IPS-18a (cell line): ENCODE results near the gene ARHGAP26.

Source experiments
- H3K27ac ChIP-seq: one replicate; pipeline ENCODE4 v1.5.1; 2013; ENCODE audit warnings: low read length
- H3K27me3 ChIP-seq: one replicate; pipeline ENCODE4 v1.6.1; 2013; ENCODE audit warnings: mild to moderate bottlenecking, low read length; ENCODE audit not compliant: control insufficient read depth, insufficient read depth
- H3K36me3 ChIP-seq: one replicate; pipeline ENCODE4 v1.6.1; 2013; ENCODE audit warnings: low read depth, low read length; ENCODE audit not compliant: control insufficient read depth
- H3K4me1 ChIP-seq: one replicate; pipeline ENCODE4 v1.6.1; 2013; ENCODE audit warnings: low read depth, low read length; ENCODE audit not compliant: control insufficient read depth
- H3K4me3 ChIP-seq: one replicate; pipeline ENCODE4 v1.5.1; 2013; ENCODE audit warnings: low read length
- H3K9ac ChIP-seq: one replicate; pipeline ENCODE4 v1.6.1; 2013; ENCODE audit warnings: mild to moderate bottlenecking, low read length, moderate library complexity
- H3K9me3 ChIP-seq: one replicate; pipeline ENCODE4 v1.6.1; 2013; ENCODE audit warnings: low read depth, low read length; ENCODE audit not compliant: control insufficient read depth

ARHGAP26 gene

DNA sequence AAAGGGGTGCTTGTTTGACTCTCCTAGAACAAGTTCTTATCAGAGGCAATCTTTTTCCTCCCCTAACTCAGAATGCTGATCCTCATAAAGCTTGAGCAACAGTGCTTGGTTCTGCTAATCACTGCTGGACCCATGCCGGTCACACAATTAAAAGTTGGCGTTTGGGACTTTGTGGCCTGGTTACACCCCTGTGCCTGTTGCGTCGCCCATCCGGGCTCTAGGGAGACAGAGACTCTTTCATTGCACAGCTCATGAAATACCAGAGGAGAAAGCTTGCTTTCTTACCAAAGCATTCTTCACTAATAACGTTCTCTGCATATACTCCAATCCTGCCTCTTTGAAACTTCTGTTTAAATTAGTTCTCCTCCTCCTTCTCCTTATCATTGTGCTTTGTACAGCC, 332.2 kb downstream of the ARHGAP26 start:
- H3K27me3 ChIP-seq = no peaks in the 10 kb centered on the region
- H3K4me3 ChIP-seq = no peak overlapping the region
- no peaks in the 10 kb centered on the region for H3K9me3 ChIP-seq
- H3K4me1 ChIP-seq = peaks cover 4% of the 10 kb centered on the region
- no peak overlapping the region for H3K27ac ChIP-seq
- H3K9ac ChIP-seq = no peak overlapping the region
- H3K36me3 ChIP-seq = no peaks in the 10 kb centered on the region

DNA sequence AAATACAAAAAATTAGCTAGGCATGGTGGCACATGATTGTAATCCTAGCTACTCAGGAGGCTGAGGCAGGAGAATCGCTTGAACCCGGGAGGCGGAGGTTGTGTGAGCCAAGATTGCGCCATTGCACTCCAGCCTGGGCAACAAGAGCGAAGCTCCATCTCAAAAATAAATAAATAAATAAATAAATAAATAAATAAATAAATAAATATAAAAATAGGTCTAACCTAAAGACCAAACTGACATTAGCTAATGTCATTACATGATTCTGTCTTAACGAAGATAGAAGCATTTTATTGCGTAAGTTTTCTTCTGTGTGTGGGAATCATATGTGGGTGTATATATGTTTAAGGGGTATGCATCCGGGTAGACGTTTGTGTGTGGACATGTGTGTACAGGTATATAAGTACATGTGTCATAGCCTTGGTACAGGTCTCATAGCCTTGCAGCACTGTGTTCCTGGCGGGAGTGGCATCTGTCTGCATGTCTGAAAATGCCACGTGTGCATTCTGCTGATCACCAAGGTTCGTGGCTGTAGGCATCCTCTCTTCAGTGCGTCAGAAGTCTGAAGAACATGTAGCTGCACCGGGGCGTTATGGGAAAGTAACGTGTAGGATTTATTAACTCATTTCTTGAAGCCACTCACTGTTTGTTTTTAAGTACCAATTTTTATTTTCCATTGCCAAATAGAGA, 335.2 kb downstream of the ARHGAP26 start:
- no peak overlapping the region for H3K4me3 ChIP-seq
- H3K9me3 ChIP-seq = no peaks in the 10 kb centered on the region
- H3K27me3 ChIP-seq = no peaks in the 10 kb centered on the region
- no peaks in the 10 kb centered on the region for H3K36me3 ChIP-seq
- H3K9ac ChIP-seq = no peak overlapping the region
- H3K4me1 ChIP-seq = peaks cover 10% of the 10 kb centered on the region
- no peak overlapping the region for H3K27ac ChIP-seq

DNA sequence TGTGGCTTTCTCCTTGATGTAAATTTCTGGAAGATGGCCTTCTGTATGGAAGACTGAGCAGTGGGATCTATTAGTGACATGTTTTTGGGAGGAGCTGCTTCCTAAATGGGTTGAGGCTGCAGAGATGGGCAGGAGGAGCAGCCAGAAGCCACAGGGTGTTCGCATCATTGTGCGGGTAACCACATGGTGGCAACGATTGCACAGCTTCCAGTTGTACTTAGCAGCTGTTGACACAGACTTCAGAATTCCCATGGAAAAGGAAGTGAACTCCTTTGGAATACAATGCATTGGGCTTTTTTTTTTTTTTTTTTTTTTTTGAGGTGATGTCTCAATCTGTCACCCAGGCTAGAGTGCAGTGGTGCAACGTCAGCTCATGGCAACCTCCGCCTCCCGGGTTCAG, 336.0 kb downstream of the ARHGAP26 start:
- H3K27me3 ChIP-seq = no peaks in the 10 kb centered on the region
- no peaks in the 10 kb centered on the region for H3K36me3 ChIP-seq
- H3K27ac ChIP-seq = no peak overlapping the region
- no peak overlapping the region for H3K4me3 ChIP-seq
- H3K9ac ChIP-seq = no peak overlapping the region
- H3K9me3 ChIP-seq = no peaks in the 10 kb centered on the region
- H3K4me1 ChIP-seq = peaks cover 18% of the 10 kb centered on the region

DNA sequence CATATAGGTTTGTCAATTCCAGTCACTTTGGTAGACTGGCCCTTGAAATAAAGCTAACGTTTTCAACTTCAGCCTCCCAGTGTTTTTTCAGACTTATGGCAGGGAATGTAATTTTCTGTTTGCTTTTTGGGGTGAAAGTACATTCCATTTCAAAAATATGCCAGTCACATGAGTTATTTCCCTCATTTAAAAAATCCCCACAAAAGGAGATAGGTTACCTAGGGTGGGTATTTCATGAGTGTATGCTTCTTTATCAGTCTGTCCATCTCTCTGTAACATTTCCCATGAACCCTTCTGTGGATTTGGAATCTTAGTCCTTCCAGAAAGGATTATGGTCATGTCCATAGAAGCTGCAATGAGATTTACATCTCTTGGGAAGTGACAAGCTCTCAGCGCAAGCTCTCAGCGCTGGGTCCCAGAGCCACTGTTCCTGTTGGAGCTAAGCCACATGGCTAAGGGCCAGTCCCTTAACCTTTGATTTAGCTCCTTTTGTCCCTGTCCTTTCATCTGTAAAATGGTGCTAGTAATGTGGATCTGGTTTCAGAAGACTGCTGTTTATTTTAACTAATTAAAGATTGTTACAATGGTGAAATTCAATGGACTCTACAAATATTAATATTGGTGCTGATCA, 338.4 kb downstream of the ARHGAP26 start:
- H3K9ac ChIP-seq = no peak overlapping the region
- H3K4me1 ChIP-seq = peaks cover 19% of the 10 kb centered on the region
- no peak overlapping the region for H3K4me3 ChIP-seq
- H3K36me3 ChIP-seq = no peaks in the 10 kb centered on the region
- H3K27me3 ChIP-seq = no peaks in the 10 kb centered on the region
- no peaks in the 10 kb centered on the region for H3K9me3 ChIP-seq
- no peak overlapping the region for H3K27ac ChIP-seq

DNA sequence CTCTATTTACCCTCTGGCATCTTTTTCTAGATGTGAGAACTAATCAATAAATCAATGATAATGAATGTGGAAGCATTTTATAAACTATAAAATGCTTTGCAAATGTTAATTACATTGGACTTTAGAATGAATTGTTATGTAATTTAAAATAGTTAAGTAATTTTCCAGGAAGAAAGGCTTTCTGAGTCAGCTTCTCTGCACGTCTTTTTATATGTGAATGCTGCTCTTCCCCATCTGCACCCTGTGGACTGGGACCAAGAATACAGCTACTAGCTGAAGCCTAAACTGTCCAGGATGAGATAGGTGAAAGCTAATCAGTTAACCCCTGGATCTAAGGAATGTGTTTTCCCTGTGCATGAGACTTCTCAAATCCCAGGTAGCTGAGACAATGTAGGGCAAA, 340.4 kb downstream of the ARHGAP26 start:
- H3K27ac ChIP-seq = no peak overlapping the region
- no peak overlapping the region for H3K4me3 ChIP-seq
- no peak overlapping the region for H3K9ac ChIP-seq
- no peaks in the 10 kb centered on the region for H3K36me3 ChIP-seq
- no peaks in the 10 kb centered on the region for H3K9me3 ChIP-seq
- H3K27me3 ChIP-seq = no peaks in the 10 kb centered on the region
- peaks cover 19% of the 10 kb centered on the region for H3K4me1 ChIP-seq

DNA sequence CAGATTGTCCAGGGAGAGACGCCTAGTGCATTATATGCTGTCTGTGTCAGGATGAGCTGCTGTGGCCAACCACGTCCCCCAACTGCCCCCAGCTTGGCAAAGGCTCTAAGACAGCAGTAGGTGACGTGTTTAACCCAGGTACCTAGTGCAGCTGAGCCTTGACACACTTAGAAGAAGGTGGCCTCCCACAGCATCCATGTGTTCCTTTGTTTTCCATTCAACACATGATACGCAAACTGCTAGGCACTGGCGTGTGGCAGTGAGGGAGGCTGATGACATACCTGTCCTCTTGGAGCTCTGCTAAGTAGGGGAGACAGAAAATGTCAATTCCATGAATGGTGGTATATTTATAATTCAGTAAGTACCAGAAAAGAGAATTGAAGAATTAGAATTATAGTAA, 341.6 kb downstream of the ARHGAP26 start:
- Histone ChIP-seq H3K9me3 (no peaks in the 10 kb centered on the region), H3K9ac (no peak overlapping the region), H3K4me3 (no peak overlapping the region), H3K27ac (no peak overlapping the region), H3K4me1 (peaks cover 19% of the 10 kb centered on the region), H3K36me3 (no peaks in the 10 kb centered on the region), H3K27me3 (no peaks in the 10 kb centered on the region)

DNA sequence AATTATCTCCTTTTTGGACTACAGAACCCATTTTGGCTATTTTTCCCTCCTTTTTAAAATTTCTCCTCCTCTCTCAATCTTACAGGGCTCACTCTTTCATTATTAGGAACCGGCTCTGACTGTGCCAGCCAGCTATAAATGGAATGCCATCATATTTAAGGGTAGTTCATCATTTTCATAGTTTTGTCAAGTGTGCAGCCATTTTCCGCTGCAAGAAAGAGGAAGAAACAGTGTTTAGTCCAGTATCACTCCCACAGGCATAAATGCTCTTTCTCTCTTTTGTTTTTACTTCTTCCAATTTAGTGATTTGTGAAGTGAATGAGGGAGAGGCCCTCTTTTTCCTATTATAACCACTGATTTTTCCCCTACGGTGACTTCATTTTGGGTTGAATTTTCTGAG, 343.3 kb downstream of the ARHGAP26 start:
- Histone ChIP-seq H3K9ac (no peak overlapping the region), H3K9me3 (no peaks in the 10 kb centered on the region), H3K27me3 (no peaks in the 10 kb centered on the region), H3K4me1 (peaks cover 19% of the 10 kb centered on the region), H3K27ac (no peak overlapping the region), H3K36me3 (no peaks in the 10 kb centered on the region), H3K4me3 (no peak overlapping the region)

DNA sequence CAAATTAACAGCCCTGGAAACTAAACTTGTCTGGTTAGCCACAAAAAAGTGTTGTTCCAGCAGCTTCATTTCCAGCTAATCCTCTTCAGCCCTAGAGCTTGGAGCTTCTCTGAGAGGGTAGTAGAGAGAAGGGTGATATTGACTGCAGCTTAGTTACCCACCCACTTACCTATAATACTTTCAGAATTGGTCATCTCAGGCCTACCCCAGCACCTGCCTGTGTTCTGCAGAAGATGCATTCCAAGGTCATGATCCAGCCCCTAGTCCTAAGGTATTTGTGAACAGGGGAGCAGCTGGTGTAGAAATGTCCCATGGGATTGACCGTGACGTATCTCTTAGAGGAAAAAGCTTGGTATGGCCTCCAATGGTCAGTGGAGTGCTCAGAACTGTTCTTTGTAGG, 344.3 kb downstream of the ARHGAP26 start:
- H3K27me3 ChIP-seq = no peaks in the 10 kb centered on the region
- no peak overlapping the region for H3K9ac ChIP-seq
- peaks cover 25% of the 10 kb centered on the region for H3K4me1 ChIP-seq
- H3K27ac ChIP-seq = no peak overlapping the region
- H3K36me3 ChIP-seq = no peaks in the 10 kb centered on the region
- no peak overlapping the region for H3K4me3 ChIP-seq
- H3K9me3 ChIP-seq = no peaks in the 10 kb centered on the region

DNA sequence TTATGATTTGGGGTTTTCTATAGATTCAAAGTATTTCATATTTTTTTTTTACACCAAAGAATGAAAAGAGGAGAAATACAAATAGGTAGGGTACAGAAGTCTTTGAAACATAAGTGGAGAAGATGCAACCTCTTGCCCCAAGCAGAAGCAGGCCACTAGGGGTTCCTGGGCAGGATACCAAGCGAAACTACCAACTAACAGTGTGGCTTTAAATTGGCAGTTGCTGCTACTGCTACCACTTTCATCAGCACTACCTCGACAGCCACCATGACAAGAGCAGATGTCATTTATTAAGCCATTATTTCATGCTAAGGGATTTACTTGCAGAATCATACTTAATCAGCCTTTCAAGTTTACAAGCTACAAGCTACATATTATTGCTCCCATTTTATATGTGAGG, 345.2 kb downstream of the ARHGAP26 start:
- no peaks in the 10 kb centered on the region for H3K36me3 ChIP-seq
- no peaks in the 10 kb centered on the region for H3K9me3 ChIP-seq
- no peaks in the 10 kb centered on the region for H3K27me3 ChIP-seq
- H3K27ac ChIP-seq = no peak overlapping the region
- no peak overlapping the region for H3K4me3 ChIP-seq
- peaks cover 20% of the 10 kb centered on the region for H3K4me1 ChIP-seq
- H3K9ac ChIP-seq = no peak overlapping the region

DNA sequence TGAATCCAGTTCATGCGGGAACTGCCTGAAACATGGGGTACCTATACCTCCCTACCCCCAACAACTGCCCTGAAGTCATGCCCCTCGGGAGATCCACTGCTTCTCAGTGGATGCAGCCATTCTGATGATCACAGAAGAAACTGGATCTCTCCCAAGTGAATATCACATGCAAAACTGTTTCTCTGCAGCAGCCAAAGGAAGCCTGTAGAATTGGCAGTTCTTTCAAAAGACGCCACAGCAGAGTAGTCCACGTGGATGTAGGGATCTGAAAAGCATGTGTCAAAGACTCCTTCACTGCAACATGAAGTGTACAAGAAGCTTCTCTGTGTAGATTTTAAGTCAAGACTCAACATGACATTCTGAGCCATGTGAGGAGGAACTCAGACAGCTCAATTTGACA, 346.6 kb downstream of the ARHGAP26 start:
- H3K27me3 ChIP-seq = no peaks in the 10 kb centered on the region
- H3K27ac ChIP-seq = no peak overlapping the region
- H3K9ac ChIP-seq = no peak overlapping the region
- peaks cover 12% of the 10 kb centered on the region for H3K4me1 ChIP-seq
- H3K36me3 ChIP-seq = no peaks in the 10 kb centered on the region
- H3K4me3 ChIP-seq = no peak overlapping the region
- H3K9me3 ChIP-seq = no peaks in the 10 kb centered on the region

DNA sequence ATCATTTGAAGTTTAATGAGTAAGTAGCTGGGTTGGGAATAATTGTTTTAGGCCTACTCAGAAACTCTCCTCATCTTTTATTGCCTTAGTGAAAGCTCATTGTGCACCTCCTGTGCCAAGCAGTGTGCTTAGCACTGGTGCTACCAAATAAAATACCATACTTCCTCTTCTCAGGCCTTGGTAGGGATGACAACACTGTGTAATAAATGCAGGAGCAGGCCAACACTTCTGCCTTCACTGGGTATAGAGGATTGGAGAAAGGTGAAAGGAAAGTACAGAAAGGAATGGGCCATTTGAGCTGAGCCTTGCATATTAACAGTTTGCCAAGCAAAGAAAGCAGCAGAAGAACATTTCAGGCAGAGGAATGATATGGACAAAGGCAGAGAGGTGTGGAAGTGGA, 347.6 kb downstream of the ARHGAP26 start:
- H3K4me3 ChIP-seq = no peak overlapping the region
- no peak overlapping the region for H3K27ac ChIP-seq

DNA sequence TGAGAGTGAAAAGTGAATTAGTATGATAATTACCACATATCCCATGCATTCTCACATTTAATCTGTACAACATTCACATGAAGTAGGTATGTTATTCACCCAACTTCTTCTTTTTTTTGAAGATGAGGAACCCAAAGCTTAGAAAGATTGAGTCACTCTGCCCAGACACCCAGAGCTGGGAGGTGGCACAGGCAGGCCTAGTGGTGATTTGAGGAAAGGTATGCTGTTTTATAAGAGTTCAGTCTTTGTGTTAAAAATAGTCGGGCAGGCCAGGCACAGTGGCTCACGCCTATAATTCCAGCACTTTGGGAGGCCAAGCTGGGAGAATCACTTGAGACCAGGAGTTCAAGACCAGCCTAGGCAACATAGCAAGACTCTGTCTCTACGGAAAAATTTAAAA, 348.0 kb downstream of the ARHGAP26 start:
- Histone ChIP-seq H3K36me3 (no peaks in the 10 kb centered on the region), H3K4me1 (peaks cover 12% of the 10 kb centered on the region), H3K27me3 (no peaks in the 10 kb centered on the region), H3K27ac (no peak overlapping the region), H3K9ac (no peak overlapping the region), H3K9me3 (no peaks in the 10 kb centered on the region), H3K4me3 (no peak overlapping the region)

More for the DNA sequence above, 347.6 kb downstream of the ARHGAP26 start:
- no peaks in the 10 kb centered on the region for H3K27me3 ChIP-seq
- no peaks in the 10 kb centered on the region for H3K36me3 ChIP-seq
- H3K9me3 ChIP-seq = no peaks in the 10 kb centered on the region
- no peak overlapping the region for H3K9ac ChIP-seq
- peaks cover 12% of the 10 kb centered on the region for H3K4me1 ChIP-seq
